ENCODE measurements around the gene AGBL4.
"Not testable (repeated sequence)": the region's sequence is repeated elsewhere in the genome, so short reads cannot be mapped to it uniquely, and the experiment has no call there.

Gene AGBL4

DNA sequence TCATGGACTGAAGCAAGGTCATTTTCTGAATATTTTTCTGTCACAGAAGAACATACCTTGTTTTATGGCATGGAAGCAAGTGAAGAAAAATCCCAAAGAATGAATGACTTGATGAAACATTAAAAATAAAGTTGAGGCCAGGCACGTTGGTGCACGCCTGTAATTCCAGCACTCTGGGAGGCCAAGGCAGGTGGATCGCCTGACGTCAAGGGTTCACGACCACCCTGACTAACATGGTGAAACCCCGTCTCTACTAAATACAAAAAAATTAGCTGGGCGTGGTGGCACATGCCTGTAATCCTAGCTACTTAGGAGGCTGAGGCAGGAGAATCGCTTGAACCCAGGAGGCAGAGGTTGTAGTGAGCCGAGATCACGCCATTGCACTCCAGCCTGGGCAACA is 1020.8 kb downstream of the AGBL4 start:
- not testable (repeated sequence) for DNase-seq

DNA sequence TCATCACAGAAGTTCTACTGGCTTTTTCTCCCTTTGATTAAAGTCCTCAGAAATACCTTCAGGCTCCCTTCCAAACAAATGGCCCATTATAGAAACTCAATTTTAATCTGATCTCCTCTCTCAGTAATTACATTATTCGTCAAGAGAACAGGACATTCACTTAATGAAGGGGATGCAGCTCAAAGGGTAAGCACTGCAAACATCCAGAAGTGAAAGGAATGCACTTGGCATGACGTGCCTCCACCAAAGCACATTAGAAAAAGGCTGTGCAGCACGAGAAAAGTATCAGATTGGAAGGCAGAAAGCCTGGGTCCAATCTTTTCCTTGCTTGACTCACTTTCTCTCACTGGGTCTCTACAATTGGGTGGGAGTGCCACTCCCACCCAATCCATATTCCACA is 1024.4 kb downstream of the AGBL4 start:
- no peak for DNase-seq

DNA sequence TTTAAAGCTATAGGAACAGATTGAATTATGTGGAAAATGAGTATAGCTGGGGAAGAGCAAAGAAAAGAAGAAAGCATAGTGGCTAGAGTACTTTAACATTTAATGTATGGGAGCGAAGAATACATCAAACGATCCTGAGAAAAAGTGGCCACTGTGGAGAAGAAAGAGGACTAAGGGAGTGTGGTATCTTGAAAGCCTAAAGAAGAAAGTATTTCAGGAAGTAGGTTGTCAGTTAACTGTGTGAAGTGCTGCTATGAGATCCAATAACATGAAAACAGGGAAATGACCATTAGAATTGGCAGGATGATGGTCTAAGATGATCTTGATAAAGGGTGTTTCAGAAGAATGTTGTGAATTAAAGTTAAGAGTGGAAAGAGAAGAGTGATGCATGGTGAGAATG is 1027.4 kb downstream of the AGBL4 start:
- no peak for DNase-seq

- DNase-seq: no peak
These were observed 1035.0 kb downstream of the AGBL4 start for GRCh38 chr1:48988633-48989197.

DNA sequence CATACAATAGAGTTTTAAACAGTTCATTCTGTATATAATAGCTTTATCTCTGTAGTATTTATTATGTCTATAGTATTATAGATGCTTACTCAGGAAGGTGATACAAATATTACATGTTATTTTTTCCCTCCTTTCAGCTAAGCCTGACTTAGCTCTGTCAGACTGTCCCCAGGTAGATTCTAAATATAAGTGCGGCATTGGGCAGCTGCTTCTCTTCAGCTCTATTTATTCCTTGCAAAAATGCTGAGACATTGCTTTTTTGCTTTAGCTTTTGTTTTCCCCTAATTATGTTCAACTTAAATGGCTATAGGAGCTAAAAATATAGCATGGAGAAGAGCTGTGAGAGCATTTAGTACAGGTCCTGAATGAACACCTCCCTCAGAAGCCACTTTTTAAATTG is 1043.8 kb downstream of the AGBL4 start:
- no peak for DNase-seq

DNA sequence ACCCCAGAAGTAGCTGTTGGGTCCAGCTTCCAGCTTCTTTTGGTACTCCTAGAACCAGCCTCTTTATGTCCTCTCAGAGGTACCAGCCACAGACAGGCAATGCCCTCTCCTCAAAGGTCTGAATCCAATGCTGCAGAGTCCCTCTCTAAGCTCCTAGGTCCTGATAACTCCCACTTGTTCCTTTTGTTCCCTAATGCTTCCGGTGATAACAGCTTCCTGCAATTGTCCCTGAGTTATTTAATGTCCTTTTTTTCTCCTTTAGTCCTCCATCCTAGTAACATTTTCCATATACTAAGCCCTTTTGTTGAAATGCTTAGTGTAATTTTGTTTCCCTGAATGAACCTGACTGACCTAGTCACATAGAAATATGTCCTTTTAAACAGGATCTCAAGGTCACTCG is 1045.3 kb downstream of the AGBL4 start:
- DNase-seq: no peak

DNA sequence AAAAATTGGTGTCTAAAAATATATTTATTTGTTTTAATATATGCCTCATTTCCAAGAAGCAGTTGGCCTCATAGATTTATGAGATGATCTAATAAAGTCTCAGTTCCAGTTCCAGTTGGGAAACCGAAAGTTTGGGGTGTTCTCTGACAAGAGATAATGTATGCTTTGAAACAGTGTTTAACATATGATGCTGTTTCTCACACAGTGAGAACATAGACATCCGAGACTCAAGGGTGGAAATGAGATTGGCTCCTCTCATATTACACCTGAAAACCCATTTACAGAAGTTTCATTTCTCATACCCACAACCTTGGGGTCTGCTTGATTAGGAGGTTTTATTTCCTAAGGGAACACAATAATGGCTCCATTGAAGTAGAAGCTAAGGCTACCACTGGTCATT is 1046.5 kb downstream of the AGBL4 start:
- no peak for DNase-seq

DNA sequence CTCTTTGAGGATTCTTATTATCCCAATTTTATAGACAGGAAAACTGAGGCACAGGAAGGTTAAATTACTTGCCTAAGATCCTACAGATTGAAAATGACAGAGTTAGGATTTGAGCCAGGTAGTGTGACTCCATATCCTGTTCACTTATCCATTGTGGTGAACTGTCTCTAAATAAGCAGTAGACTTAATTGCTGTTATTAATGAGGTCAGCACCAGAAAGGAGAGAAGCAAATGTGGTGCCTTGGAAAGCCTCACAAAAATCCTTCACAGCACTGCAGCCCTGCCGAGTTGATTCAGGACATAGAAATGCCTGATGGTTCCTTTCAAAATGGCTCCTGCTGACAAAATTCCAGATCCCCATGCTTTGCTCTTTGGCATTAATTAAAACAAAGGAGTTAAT is 1053.8 kb downstream of the AGBL4 start:
- no peak for DNase-seq

- DNase-seq: no peak
These were observed 1056.4 kb downstream of the AGBL4 start for GRCh38 chr1:48967318-48967717.

DNA sequence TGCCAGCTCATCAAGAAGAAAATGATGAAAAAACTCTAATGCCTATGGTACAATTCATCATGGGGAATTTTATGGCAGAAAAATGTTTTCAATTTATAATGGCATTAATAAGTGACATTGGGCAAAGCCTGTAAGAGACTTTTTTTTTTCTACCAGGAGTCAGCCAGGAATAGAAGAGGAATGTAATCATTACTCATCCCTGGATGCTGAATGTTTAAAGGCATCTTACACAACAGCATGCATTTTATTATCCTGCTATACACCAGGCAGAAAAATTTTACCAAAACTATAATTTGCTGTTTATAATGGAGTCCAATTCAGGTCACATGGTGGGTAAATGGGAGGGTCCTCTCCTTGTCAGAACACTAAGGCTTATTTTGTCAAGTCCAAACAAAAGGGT is 1057.2 kb downstream of the AGBL4 start:
- no peak for DNase-seq

- DNase-seq: no peak
These were observed 1063.4 kb downstream of the AGBL4 start for GRCh38 chr1:48960320-48960719.

- no peak for DNase-seq
These were observed 1068.0 kb downstream of the AGBL4 start for GRCh38 chr1:48955774-48956173.

DNA sequence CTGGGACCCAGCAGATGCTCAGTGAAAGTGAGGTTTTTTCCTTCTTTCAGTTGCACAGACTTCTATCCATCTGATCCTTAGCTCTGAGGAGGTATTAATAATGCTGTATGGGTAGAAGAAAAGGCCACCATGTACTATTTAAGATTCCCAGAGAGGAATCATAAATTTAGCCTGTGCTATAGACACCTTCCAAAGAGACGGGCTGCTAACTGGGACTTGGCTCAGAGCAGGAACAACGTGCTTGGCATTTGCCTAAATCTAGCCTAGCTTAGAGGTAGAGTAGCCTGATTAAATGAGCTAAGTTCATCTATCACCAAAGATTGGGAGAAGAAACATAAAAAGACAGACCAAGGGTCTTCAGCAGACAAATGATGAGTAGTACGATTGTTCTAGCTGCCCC is 1070.1 kb downstream of the AGBL4 start:
- no peak for DNase-seq

- DNase-seq: no peak
These were observed 1075.2 kb downstream of the AGBL4 start for GRCh38 chr1:48948562-48948961.

- no peak for DNase-seq
These were observed 1075.8 kb downstream of the AGBL4 start for GRCh38 chr1:48947761-48948537.

GRCh38 chr1:48946070-48946469 is 1077.7 kb downstream of the AGBL4 start:
- no peak for DNase-seq

DNA sequence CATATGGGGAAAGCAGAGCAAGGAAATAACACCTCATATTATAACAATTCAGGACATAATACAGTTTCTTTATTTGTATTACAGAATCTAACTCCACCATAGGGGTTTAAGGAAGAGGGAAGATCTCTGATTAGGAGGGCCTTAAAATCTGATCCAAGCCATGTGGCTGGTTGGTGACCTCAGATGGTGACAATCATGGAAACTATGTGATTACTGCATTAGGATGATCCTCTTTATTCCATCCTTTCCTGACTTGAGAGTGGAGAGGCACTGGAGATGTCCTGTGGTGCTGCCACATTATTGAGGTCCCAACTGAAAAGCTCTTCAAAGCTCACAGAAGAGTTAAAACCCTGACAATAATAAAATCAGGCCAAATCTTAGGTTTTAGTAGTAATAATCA is 1078.9 kb downstream of the AGBL4 start:
- DNase-seq: no peak

DNA sequence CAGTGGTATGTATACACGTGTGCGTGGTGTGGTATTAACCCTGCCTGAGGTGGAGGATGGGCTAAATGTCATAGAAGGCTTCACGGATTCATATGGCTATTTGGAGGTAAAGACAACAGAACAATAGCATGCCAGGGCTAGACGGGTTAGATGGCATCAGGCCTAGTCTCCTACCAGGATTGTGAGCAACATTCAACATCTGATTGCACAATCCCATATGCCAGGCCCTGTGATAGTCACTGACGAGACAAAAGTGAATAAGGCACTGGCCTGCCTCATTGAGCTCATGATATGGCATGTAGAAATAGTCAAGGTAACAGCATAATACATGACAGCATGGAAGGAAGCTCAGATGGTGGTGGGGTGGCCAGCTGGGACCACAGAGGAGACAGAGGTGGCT is 1079.9 kb downstream of the AGBL4 start:
- DNase-seq: no peak

GRCh38 chr1:48943393-48943792 is 1080.4 kb downstream of the AGBL4 start:
- no peak for DNase-seq

DNA sequence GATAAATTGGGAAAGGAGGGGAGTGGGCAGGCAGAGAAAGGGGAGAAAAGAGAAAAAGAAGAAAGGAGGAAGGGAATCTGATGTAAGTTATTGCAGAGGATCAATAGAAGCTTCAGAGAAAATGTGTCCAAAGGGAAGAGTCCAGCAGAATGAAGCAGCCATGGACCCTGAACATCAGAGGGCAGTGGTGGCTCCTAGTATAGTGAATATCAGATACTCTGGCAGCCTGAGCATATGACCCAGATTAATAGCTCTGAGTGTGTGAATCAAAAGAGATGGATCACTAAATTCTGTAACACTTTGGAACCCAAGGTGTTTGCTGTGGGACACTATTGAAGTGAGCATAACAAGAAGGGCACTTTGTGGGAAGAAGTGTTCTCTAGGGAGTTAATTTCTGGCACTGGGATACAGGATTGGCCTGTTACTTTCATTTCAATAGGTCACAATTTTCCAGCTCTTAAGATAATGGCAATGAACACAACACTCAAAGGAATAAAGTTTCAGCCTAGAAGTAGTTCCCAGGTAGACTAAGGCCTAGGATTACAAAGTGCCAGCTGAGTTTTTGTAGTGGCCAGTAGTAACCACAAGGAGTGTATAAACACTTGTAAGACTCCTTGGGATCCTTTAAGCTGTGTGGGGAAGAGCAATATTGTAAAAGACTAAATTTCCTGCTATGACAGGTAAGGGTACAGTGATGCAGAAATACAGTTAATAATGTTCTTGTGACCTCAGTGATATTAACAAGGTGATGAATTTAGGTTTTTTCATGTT is 1082.6 kb downstream of the AGBL4 start:
- no peak for DNase-seq

GRCh38 chr1:48940354-48940753 is 1083.4 kb downstream of the AGBL4 start:
- DNase-seq: no peak

DNA sequence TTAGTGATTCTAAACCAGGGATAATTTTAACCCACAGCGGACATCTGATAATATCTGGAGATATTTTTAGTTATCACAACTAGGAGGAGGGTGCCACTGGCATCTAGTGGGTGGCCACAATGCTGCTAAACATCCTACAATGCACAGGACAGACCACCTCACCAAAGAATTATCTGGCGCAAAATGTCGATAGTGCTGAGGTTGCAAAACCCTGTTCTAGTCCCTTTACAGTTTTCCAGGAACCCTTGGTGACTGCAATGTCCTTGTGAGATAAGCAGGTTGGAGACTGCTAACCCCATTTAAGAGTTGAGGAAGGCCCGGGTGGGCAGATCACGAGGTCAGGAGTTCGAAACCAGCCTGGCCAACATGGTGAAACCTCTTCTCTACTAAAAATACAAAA is 1083.9 kb downstream of the AGBL4 start:
- no peak for DNase-seq

DNA sequence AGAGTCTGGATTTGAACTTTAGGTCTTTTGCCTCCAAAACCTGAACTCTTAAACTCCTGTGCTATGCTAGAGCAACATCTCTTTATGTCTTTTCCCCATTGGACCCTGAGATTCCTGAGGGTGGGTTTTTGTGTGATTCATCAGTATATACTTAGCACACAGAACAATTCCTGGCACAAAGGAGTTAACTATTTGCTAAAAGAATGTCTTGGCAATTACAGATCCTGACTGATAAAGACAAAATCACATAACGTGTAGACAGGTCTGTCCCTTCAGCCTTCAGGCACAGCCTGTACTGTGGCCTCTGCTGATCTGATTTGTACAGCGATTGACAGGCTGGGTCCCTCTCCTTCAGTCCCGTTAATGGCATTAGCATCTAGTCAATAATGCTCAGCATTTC is 1084.7 kb downstream of the AGBL4 start:
- no peak for DNase-seq

GRCh38 chr1:48937732-48938131 is 1086.0 kb downstream of the AGBL4 start:
- no peak for DNase-seq
